Vagina (tissue), 2 donors: ENCODE data around the gene SSBP4.

Source experiments
- CTCF ChIP-seq, 3 experiments: fragments of 450-650 bp in 2 of 3; fragments of 200-600 bp in 1 of 3; sonication (generic) in 1 of 3; IDR thresholded peaks; one replicate each; pipeline ENCODE4 v1.5.1; 2017 to 2019; ENCODE audit warnings: antibody characterized with exemption in 3 of 3, mild to moderate bottlenecking in 2 of 3, moderate library complexity in 2 of 3
- POLR2A ChIP-seq, 2 donors: fragments of 450-650 bp; IDR thresholded peaks; one replicate each; pipeline ENCODE4 v1.6.1; 2017; ENCODE audit warnings: antibody characterized with exemption in 2 of 2, mild to moderate bottlenecking in 2 of 2, moderate library complexity in 2 of 2

- no peak for TF ChIP-seq CTCF (IDR thresholded peaks at IDR 0.05)
- no peak for TF ChIP-seq POLR2A (IDR thresholded peaks at IDR 0.05)
These were observed 17.6 kb upstream of the SSBP4 start for GRCh38 chr19:18401580-18402112.
